LNCaP clone FGC (cell line): ENCODE measurements around the gene AP3S2.
"Not testable (repeated sequence)": the region's sequence is repeated elsewhere in the genome, so short reads cannot be mapped to it uniquely, and the experiment has no call there.

Experiments used
- DNase-seq: peaks from one replicate; pipeline ENCODE4 v3.0.0-alpha.2; 2011; ENCODE audit warnings: low read depth
- H3K4me3 ChIP-seq: 2 replicates; pipeline ENCODE4 v1.5.1; 2011; ENCODE audit warnings: mild to moderate bottlenecking, low read depth, low read length, control low read depth
- CTCF ChIP-seq: IDR thresholded peaks from 2 replicates; pipeline ENCODE4 v1.5.1; 2012; ENCODE audit warnings: mild to moderate bottlenecking; ENCODE audit not compliant: control insufficient read depth, insufficient read depth; ENCODE audit errors: extremely low read depth

The AP3S2 gene

GRCh38 chr15:89870688-89871288 lies 23.0 kb downstream of the AP3S2 start:
- H3K4me3 ChIP-seq = no peak overlapping the region
- TF ChIP-seq CTCF = no peak
- DNase-seq = no peak

GRCh38 chr15:89870006-89870405 lies 23.8 kb downstream of the AP3S2 start:
- DNase-seq = no peak
- TF ChIP-seq CTCF = no peak
- H3K4me3 ChIP-seq = no peak overlapping the region

- not testable (repeated sequence) for DNase-seq, H3K4me3 ChIP-seq
These were observed 24.3 kb downstream of the AP3S2 start for GRCh38 chr15:89869490-89869889.

GRCh38 chr15:89864958-89865739 lies 28.6 kb downstream of the AP3S2 start:
- TF ChIP-seq CTCF = peak; percentile 30; the same call in 1 of the 2 replicates
- no peak for DNase-seq
- H3K4me3 ChIP-seq = no peak overlapping the region

GRCh38 chr15:89863918-89864317 lies 29.9 kb downstream of the AP3S2 start:
- DNase-seq = peak; percentile 54
- TF ChIP-seq CTCF = no peak
- H3K4me3 ChIP-seq = no peak overlapping the region

- no peak overlapping the region for H3K4me3 ChIP-seq
- no peak for DNase-seq
- TF ChIP-seq CTCF = no peak
These were observed 32.9 kb downstream of the AP3S2 start for GRCh38 chr15:89860891-89861290.

- DNase-seq = no peak
- TF ChIP-seq CTCF = no peak
- no peak overlapping the region for H3K4me3 ChIP-seq
These were observed 33.4 kb downstream of the AP3S2 start for GRCh38 chr15:89860431-89860830.
